GM12878 (cell line): ENCODE data around the gene ARHGAP32. TPM values are rescaled to one million over a fixed set of nuclear protein-coding genes. Genes with fewer than 3 reads are reported as not detected.
A peak's percentile ranks its signal among the peaks of the same experiment; 100 is the strongest.

ENCODE experiments used
- ATAC-seq: fragments of 200-7000 bp; cut with Tn5 transposase; 3 replicates; pipeline ENCODE4 v1.9.1; 2020; ENCODE audit warnings: mild to moderate bottlenecking, moderate library complexity
- BruUV-seq: library from RNA; stranded (reverse); fragments of 400-500 nt; replicated peaks from 2 replicates; lab custom pipeline; 2021; lab: Mats Ljungman, UMichigan
- CTCF ChIA-PET: fragments of 300-600 bp; sonication (Branson Sonifier 250); formaldehyde crosslinking; extraction: SDS; loops from one replicate; lab custom pipeline; 2021; ENCODE audit warnings: inconsistent platforms; lab: Yijun Ruan, JAX
- POLR2A ChIA-PET: fragments of 350-600 bp; formaldehyde crosslinking; extraction: SDS; loops from one replicate; lab custom pipeline; 2021; ENCODE audit warnings: inconsistent platforms; lab: Charles Lee
- RAD21 ChIA-PET: fragments of 300-600 bp; sonication (Branson Sonifier 250); formaldehyde crosslinking; loops from one replicate; lab custom pipeline; 2023; ENCODE audit warnings: antibody characterized with exemption; ENCODE audit not compliant: unreplicated experiment; lab: Charles Lee
- SMC1A ChIA-PET: fragments of 300-600 bp; sonication (Branson Sonifier 250); formaldehyde crosslinking; loops from one replicate; lab custom pipeline; 2023; ENCODE audit not compliant: unreplicated experiment, uncharacterized antibody; lab: Charles Lee
- DNase-seq: peaks from one replicate; pipeline ENCODE4 v3.0.0-alpha.2; 2011; ENCODE audit warnings: low read depth, low spot score
- FAIRE-seq: peaks from 3 replicates; lab custom pipeline; 2011; peaks lifted over from hg19 to GRCh38; lab: Jason Lieb, UNC
- H2AFZ ChIP-seq: 2 replicates; pipeline ENCODE4 v1.6.0; 2011; ENCODE audit warnings: low read depth, low read length, control low read depth; ENCODE audit not compliant: control insufficient read depth
- H3K27ac ChIP-seq: 2 replicates; pipeline ENCODE4 v1.5.1; 2011; ENCODE audit warnings: control low read depth; ENCODE audit not compliant: control insufficient read depth, insufficient read depth
- H3K27me3 ChIP-seq, 2 experiments: replicated peaks in 1 of 2; 2 replicates each; pipeline versions ENCODE4 v1.6.0 to v1.6.1; 2011; ENCODE audit warnings: low read length in 1 of 2; ENCODE audit not compliant: control insufficient read depth in 2 of 2, insufficient read depth in 2 of 2
- H3K36me3 ChIP-seq, 2 experiments: 2 replicates each; pipeline ENCODE4 v1.5.1; 2011; ENCODE audit warnings: low read length in 1 of 2; ENCODE audit not compliant: control insufficient read depth in 2 of 2, insufficient read depth in 2 of 2
- H3K4me1 ChIP-seq: 2 replicates; pipeline ENCODE4 v1.6.1; 2011; ENCODE audit warnings: mild to moderate bottlenecking, low read length, moderate library complexity, mixed read lengths; ENCODE audit not compliant: control insufficient read depth, insufficient read depth
- H3K4me2 ChIP-seq: 2 replicates; pipeline ENCODE4 v1.6.0; 2011; ENCODE audit warnings: control low read depth; ENCODE audit not compliant: control insufficient read depth, insufficient read depth
- H3K4me3 ChIP-seq: fragments of 200-600 bp; sonication (generic); 2 replicates; pipeline ENCODE4 v1.5.1; 2016
- H3K79me2 ChIP-seq: 2 replicates; pipeline ENCODE4 v1.6.0; 2011; ENCODE audit warnings: low read length; ENCODE audit not compliant: control insufficient read depth, insufficient read depth
- H3K9ac ChIP-seq: 2 replicates; pipeline ENCODE4 v1.8.0; 2011; ENCODE audit warnings: low read length, control low read depth, mixed read lengths; ENCODE audit not compliant: control insufficient read depth, insufficient read depth
- H3K9me3 ChIP-seq: replicated peaks from 3 replicates; pipeline ENCODE4 v1.5.1; 2011; ENCODE audit warnings: mild to moderate bottlenecking, low read length; ENCODE audit not compliant: control insufficient read depth, insufficient read depth
- H4K20me1 ChIP-seq: 2 replicates; pipeline ENCODE4 v1.6.0; 2011; ENCODE audit not compliant: control insufficient read depth, insufficient read depth
- ATF7 ChIP-seq: fragments of 450-650 bp; IDR thresholded peaks from 2 replicates; pipeline ENCODE4 v1.6.1; 2016; ENCODE audit warnings: low read depth, mild to moderate bottlenecking
- BACH1 ChIP-seq: fragments of 450-650 bp; IDR thresholded peaks from 2 replicates; pipeline ENCODE4 v1.6.1; 2017; ENCODE audit warnings: mild to moderate bottlenecking, borderline replicate concordance
- CHD4 ChIP-seq: fragments of 200-600 bp; sonication (generic); IDR thresholded peaks from 2 replicates; pipeline ENCODE4 v1.6.1; 2016; ENCODE audit warnings: mild to moderate bottlenecking
- CREB1 ChIP-seq: IDR thresholded peaks from 2 replicates; pipeline ENCODE4 v1.6.1; 2012; ENCODE audit warnings: low read depth, mild to moderate bottlenecking, inconsistent platforms
- HDGF ChIP-seq: fragments of 450-650 bp; IDR thresholded peaks from 2 replicates; pipeline ENCODE4 v1.6.1; 2016; ENCODE audit warnings: antibody characterized with exemption
- NBN ChIP-seq: fragments of 450-650 bp; IDR thresholded peaks from 2 replicates; pipeline ENCODE4 v1.6.1; 2016
- NFIC ChIP-seq: IDR thresholded peaks from 2 replicates; pipeline ENCODE4 v1.6.1; 2012; ENCODE audit warnings: low read depth, mild to moderate bottlenecking, inconsistent platforms, low read length, moderate library complexity
- NKRF ChIP-seq: fragments of 450-650 bp; conservative IDR thresholded peaks from 2 replicates; pipeline ENCODE4 v1.6.1; 2017; ENCODE audit warnings: mild to moderate bottlenecking, moderate library complexity
- POLR2A ChIP-seq: IDR thresholded peaks from 2 replicates; pipeline ENCODE4 v1.6.1; 2011; ENCODE audit warnings: low read depth, mild to moderate bottlenecking, low read length
- POLR2AphosphoS5 ChIP-seq: IDR thresholded peaks from 2 replicates; pipeline ENCODE4 v1.6.1; 2011; ENCODE audit warnings: mild to moderate bottlenecking, low read length, inconsistent platforms
- STAT1 ChIP-seq: fragments of 450-650 bp; conservative IDR thresholded peaks from 2 replicates; pipeline ENCODE4 v1.6.1; 2014; ENCODE audit warnings: antibody characterized with exemption, mild to moderate bottlenecking
- ZNF207 ChIP-seq: fragments of 450-650 bp; IDR thresholded peaks from 2 replicates; pipeline ENCODE4 v1.6.1; 2014; ENCODE audit warnings: antibody characterized with exemption, mild to moderate bottlenecking, borderline replicate concordance
- ZZZ3 ChIP-seq: IDR thresholded peaks from 2 replicates; pipeline ENCODE4 v1.6.1; 2011; ENCODE audit warnings: low read depth; ENCODE audit not compliant: control insufficient read depth, insufficient read length
- WGBS: methylation state at CpG from one replicate; pipeline ENCODE4 v1.1.6; 2016; ENCODE audit warnings: low lambda C conversion rate; ENCODE audit not compliant: insufficient replicate concordance, insufficient coverage; ENCODE audit errors: missing lambda C conversion rate; 5-methylcytosine and 5-hydroxymethylcytosine counted together
- in situ Hi-C: fragments of 300-500 bp; cut with MboI; formaldehyde crosslinking; loops from 9 replicates; pipeline ENCODE4 v1.14.3; 2018; ENCODE audit warnings: mixed read lengths
- intact Hi-C: fragments of 100-400 bp; cut with micrococcal nuclease; formaldehyde crosslinking; loops from one replicate; pipeline ENCODE4 v1.14.2; 2022; ENCODE audit not compliant: unreplicated experiment
- polyA plus RNA-seq, 11 experiments: library from polyadenylated mRNA; depleted of rRNA in 4 of 11; unstranded in 6 of 11; stranded (reverse) in 5 of 11; fragments of >200 nt; fragmentation: Nextera tagmentation in 4 of 11; fragmentation: Illumina TruSeq in 1 of 11; extraction: Ambion mirVana in 4 of 11; extraction: Trizol in 1 of 11; gene quantifications; 1 replicate in 1 of 11; 2 replicates in 10 of 11; pipeline versions ENCODE4 v1.2.1 to v1.2.3, GENCODE V29; 2011 to 2016; ENCODE audit warnings: inconsistent platforms in 2 of 11, missing spikeins in 2 of 11, low read depth in 1 of 11
- total RNA-seq, 4 experiments: library from RNA; depleted of rRNA in 3 of 4; stranded (reverse); fragments of >200 nt in 3 of 4; fragmentation: Illumina TruSeq in 1 of 4; extraction: Trizol in 1 of 4; gene quantifications; 2 replicates each; pipeline versions ENCODE4 v1.2.1 to v1.2.3, GENCODE V29; 2013 to 2021
- TF ChIP-seq, protein P1 (sequence below): IDR thresholded peaks from 2 replicates; pipeline ENCODE4 v1.6.1; 2012; ENCODE audit warnings: mild to moderate bottlenecking, low read depth, low read length
- TF ChIP-seq, protein P2 (sequence below): fragments of 150-350 bp; IDR thresholded peaks from 2 replicates; pipeline ENCODE4 v1.6.1; 2014; ENCODE audit warnings: mild to moderate bottlenecking, low read depth, low read length

ARHGAP32 gene
- total and polyA plus RNA-seq, 10 of the 15 experiments (the other 5 are each of a cell fraction or from before 2014, with no cell fraction given): under 0.01 to 0.46 (median 0.12) TPM; not detected in 1

DNA sequence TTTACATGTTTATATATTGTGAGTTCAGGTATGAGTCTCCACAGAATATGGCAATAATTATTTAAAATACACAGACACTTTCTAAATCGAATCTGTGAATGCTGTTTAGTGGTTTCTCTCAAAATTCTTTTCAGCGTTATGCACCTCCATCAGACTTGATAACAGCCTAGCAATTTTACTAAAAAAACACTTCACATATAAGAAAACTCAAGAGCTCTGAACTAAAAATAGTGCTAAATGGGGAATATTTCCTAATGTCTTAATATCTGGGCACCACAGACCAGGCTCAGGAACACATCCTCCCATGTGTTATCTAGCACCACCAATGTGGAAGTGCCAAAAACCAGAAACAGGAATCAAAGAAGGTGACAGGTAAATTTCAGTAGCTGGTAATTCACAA, 47.9 kb downstream of the ARHGAP32 start (continued):
- TF ChIP-seq NFIC: no peak
- no peak for TF ChIP-seq STAT1
- TF ChIP-seq CHD4: no peak
- no peak for TF ChIP-seq NKRF

GRCh38 chr11:129143335-129143734, 48.8 kb downstream of the ARHGAP32 start:
- Histone ChIP-seq H3K27ac (no peak overlapping the region), H3K36me3 (no peaks in the 10 kb centered on the region), H2AFZ (no peak overlapping the region), H3K4me2 (no peak overlapping the region), H3K9me3 (no peaks in the 10 kb centered on the region), H3K4me1 (no peaks in the 10 kb centered on the region), H3K9ac (no peak overlapping the region), H4K20me1 (no peaks in the 10 kb centered on the region), H3K4me3 (no peak overlapping the region), H3K27me3 (no peaks in the 10 kb centered on the region), H3K79me2 (no peaks in the 10 kb centered on the region)
- ChIA-PET SMC1A (interaction anchor here (0.7 kb wide), 1 partner anchor 30 kb away, joined by 3 read pairs; no protein-coding TSS in a partner anchor), CTCF (no interaction called here), POLR2A (no interaction called here), RAD21 (no interaction called here)
- peak; percentile 56 for ATAC-seq
- WGBS: 38% methylated on average over 8 of the region's 8 CpGs
- intact Hi-C loops (no loop called here), in situ Hi-C loops (no loop called here)
- no TSS peak for BruUV-seq
- FAIRE-seq: no peak
- no peak for DNase-seq
- TF ChIP-seq, protein P1, sequence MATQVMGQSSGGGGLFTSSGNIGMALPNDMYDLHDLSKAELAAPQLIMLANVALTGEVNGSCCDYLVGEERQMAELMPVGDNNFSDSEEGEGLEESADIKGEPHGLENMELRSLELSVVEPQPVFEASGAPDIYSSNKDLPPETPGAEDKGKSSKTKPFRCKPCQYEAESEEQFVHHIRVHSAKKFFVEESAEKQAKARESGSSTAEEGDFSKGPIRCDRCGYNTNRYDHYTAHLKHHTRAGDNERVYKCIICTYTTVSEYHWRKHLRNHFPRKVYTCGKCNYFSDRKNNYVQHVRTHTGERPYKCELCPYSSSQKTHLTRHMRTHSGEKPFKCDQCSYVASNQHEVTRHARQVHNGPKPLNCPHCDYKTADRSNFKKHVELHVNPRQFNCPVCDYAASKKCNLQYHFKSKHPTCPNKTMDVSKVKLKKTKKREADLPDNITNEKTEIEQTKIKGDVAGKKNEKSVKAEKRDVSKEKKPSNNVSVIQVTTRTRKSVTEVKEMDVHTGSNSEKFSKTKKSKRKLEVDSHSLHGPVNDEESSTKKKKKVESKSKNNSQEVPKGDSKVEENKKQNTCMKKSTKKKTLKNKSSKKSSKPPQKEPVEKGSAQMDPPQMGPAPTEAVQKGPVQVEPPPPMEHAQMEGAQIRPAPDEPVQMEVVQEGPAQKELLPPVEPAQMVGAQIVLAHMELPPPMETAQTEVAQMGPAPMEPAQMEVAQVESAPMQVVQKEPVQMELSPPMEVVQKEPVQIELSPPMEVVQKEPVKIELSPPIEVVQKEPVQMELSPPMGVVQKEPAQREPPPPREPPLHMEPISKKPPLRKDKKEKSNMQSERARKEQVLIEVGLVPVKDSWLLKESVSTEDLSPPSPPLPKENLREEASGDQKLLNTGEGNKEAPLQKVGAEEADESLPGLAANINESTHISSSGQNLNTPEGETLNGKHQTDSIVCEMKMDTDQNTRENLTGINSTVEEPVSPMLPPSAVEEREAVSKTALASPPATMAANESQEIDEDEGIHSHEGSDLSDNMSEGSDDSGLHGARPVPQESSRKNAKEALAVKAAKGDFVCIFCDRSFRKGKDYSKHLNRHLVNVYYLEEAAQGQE: no peak
- TF ChIP-seq ZNF207: no peak
- TF ChIP-seq BACH1: no peak
- no peak for TF ChIP-seq NBN
- TF ChIP-seq ZZZ3: no peak
- no peak for TF ChIP-seq POLR2A
- TF ChIP-seq ATF7: no peak
- no peak for TF ChIP-seq CREB1
- TF ChIP-seq HDGF: no peak
- TF ChIP-seq, protein P2, sequence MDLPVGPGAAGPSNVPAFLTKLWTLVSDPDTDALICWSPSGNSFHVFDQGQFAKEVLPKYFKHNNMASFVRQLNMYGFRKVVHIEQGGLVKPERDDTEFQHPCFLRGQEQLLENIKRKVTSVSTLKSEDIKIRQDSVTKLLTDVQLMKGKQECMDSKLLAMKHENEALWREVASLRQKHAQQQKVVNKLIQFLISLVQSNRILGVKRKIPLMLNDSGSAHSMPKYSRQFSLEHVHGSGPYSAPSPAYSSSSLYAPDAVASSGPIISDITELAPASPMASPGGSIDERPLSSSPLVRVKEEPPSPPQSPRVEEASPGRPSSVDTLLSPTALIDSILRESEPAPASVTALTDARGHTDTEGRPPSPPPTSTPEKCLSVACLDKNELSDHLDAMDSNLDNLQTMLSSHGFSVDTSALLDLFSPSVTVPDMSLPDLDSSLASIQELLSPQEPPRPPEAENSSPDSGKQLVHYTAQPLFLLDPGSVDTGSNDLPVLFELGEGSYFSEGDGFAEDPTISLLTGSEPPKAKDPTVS: no peak
- TF ChIP-seq POLR2AphosphoS5: no peak
